H1 (cell line): Measurements from ENCODE around the gene CDC14B. TPM values are rescaled to one million over a fixed set of nuclear protein-coding genes. Genes with fewer than 3 reads are reported as not detected.

ENCODE experiments used
- CTCF ChIA-PET: fragments of 300-600 bp; sonication (Branson Sonifier 250); formaldehyde crosslinking; loops from one replicate; lab custom pipeline; 2021; ENCODE audit not compliant: partially characterized antibody; lab: Charles Lee
- POLR2A ChIA-PET: fragments of 300-600 bp; sonication (Branson Sonifier 250); formaldehyde crosslinking; loops from one replicate; lab custom pipeline; 2021; ENCODE audit warnings: inconsistent platforms; ENCODE audit not compliant: partially characterized antibody; lab: Charles Lee
- DNase-seq, 2 experiments: peaks; one replicate each; pipeline versions ENCODE4 v3.0.0 to v3.0.0-alpha.2; 2010 to 2022; ENCODE audit warnings: low spot score in 2 of 2, low read depth in 1 of 2, mixed read lengths in 1 of 2
- FAIRE-seq: peaks from 2 replicates; lab custom pipeline; 2011; peaks lifted over from hg19 to GRCh38; lab: Jason Lieb, UNC
- H2AFZ ChIP-seq: 2 replicates; pipeline ENCODE4 v1.8.1; 2012; ENCODE audit warnings: low read length, inconsistent platforms
- H2AK5ac ChIP-seq: 2 replicates; pipeline ENCODE4 v1.6.1; 2013; ENCODE audit warnings: low read depth, low read length
- H2BK120ac ChIP-seq: replicated peaks from 2 replicates; pipeline ENCODE3; 2013; ENCODE audit warnings: low read depth, low read length, inconsistent platforms
- H2BK12ac ChIP-seq: 2 replicates; pipeline ENCODE4 v1.6.1; 2013; ENCODE audit warnings: low read depth, low read length
- H2BK15ac ChIP-seq: 2 replicates; pipeline ENCODE4 v1.6.1; 2013; ENCODE audit warnings: low read length
- H2BK20ac ChIP-seq: 2 replicates; pipeline ENCODE4 v1.6.1; 2013; ENCODE audit warnings: low read length
- H2BK5ac ChIP-seq: 2 replicates; pipeline ENCODE4 v1.6.1; 2013; ENCODE audit warnings: low read depth, low read length
- H3K14ac ChIP-seq: 2 replicates; pipeline ENCODE4 v1.6.1; 2013; ENCODE audit warnings: inconsistent platforms; ENCODE audit not compliant: insufficient read length
- H3K18ac ChIP-seq: 2 replicates; pipeline ENCODE4 v1.6.1; 2013; ENCODE audit warnings: low read length; ENCODE audit errors: extremely low read depth
- H3K23ac ChIP-seq: 2 replicates; pipeline ENCODE4 v1.6.1; 2013; ENCODE audit warnings: inconsistent platforms; ENCODE audit not compliant: insufficient read length
- H3K23me2 ChIP-seq: 2 replicates; pipeline ENCODE4 v1.6.1; 2013; ENCODE audit warnings: low read depth, low read length
- H3K27ac ChIP-seq: 2 replicates; pipeline ENCODE4 v1.6.1; 2011; ENCODE audit warnings: low read depth, low read length, inconsistent platforms
- H3K27me3 ChIP-seq, 4 experiments: replicated peaks in 1 of 4; 1 replicate in 1 of 4; 2 replicates in 3 of 4; pipeline versions ENCODE4 v1.6.1 to v1.8.1; 2011 to 2013; ENCODE audit warnings: low read length in 3 of 4, mild to moderate bottlenecking in 3 of 4, inconsistent platforms in 2 of 4, mixed read lengths in 2 of 4, moderate library complexity in 1 of 4; ENCODE audit not compliant: control insufficient read depth in 3 of 4, insufficient read depth in 3 of 4; ENCODE audit errors: extremely low read depth in 1 of 4
- H3K36me3 ChIP-seq, 4 experiments: 2 replicates each; pipeline versions ENCODE4 v1.6.1 to v1.8.1; 2011 to 2013; ENCODE audit warnings: mild to moderate bottlenecking in 4 of 4, low read length in 3 of 4, moderate library complexity in 2 of 4, control low read depth in 1 of 4, inconsistent platforms in 1 of 4; ENCODE audit not compliant: insufficient read depth in 4 of 4, control insufficient read depth in 2 of 4
- H3K4ac ChIP-seq: replicated peaks from 2 replicates; pipeline ENCODE3; 2013; ENCODE audit warnings: low read length, low read depth, mixed read lengths, inconsistent platforms; ENCODE audit not compliant: insufficient read length
- H3K4me1 ChIP-seq, 4 experiments: replicated peaks in 1 of 4; 1 replicate in 1 of 4; 2 replicates in 3 of 4; pipeline versions ENCODE4 v1.6.1 to v1.8.1; 2011 to 2013; ENCODE audit warnings: low read length in 3 of 4, inconsistent platforms in 2 of 4, mixed read lengths in 1 of 4; ENCODE audit not compliant: insufficient read depth in 4 of 4, control insufficient read depth in 3 of 4
- H3K4me2 ChIP-seq, 2 experiments: 2 replicates each; pipeline versions ENCODE4 v1.6.1 to v1.8.1; 2011 to 2013; ENCODE audit warnings: low read depth in 2 of 2, low read length in 2 of 2, control low read depth in 1 of 2, inconsistent platforms in 1 of 2, mild to moderate bottlenecking in 1 of 2; ENCODE audit not compliant: insufficient read depth in 1 of 2
- H3K4me3 ChIP-seq, 4 experiments: fragments of 200-600, 300-600 bp in 1 of 4; sonication (generic), shearing (Covaris generic), sonication (Bioruptor Twin) in 1 of 4; 2 replicates each; pipeline versions ENCODE4 v1.5.1 to v1.8.1; 2011 to 2016; ENCODE audit warnings: low read length in 4 of 4, low read depth in 3 of 4, control low read depth in 2 of 4, inconsistent platforms in 2 of 4, mild to moderate bottlenecking in 2 of 4, mixed read lengths in 1 of 4, moderate library complexity in 1 of 4; ENCODE audit not compliant: insufficient read depth in 2 of 4; ENCODE audit errors: extremely low read depth in 1 of 4
- H3K56ac ChIP-seq: replicated peaks from 2 replicates; pipeline ENCODE3; 2013; ENCODE audit warnings: low read depth, mild to moderate bottlenecking, mixed read lengths, low read length, inconsistent platforms; ENCODE audit not compliant: insufficient read length
- H3K79me1 ChIP-seq: 2 replicates; pipeline ENCODE4 v1.6.1; 2013; ENCODE audit warnings: low read depth, low read length, control low read depth
- H3K79me2 ChIP-seq, 2 experiments: 2 replicates each; pipeline versions ENCODE4 v1.6.1 to v1.8.1; 2012 to 2013; ENCODE audit warnings: low read length in 2 of 2, mild to moderate bottlenecking in 2 of 2, inconsistent platforms in 1 of 2; ENCODE audit not compliant: insufficient read depth in 2 of 2, control insufficient read depth in 1 of 2
- H3K9ac ChIP-seq, 4 experiments: replicated peaks in 1 of 4; 1 replicate in 1 of 4; 2 replicates in 3 of 4; pipeline versions ENCODE4 v1.6.1 to v1.8.1; 2011 to 2013; ENCODE audit warnings: low read depth in 3 of 4, low read length in 3 of 4, control low read depth in 2 of 4, mild to moderate bottlenecking in 2 of 4, moderate library complexity in 2 of 4, inconsistent platforms in 1 of 4; ENCODE audit errors: extremely low read depth in 1 of 4
- H3K9me3 ChIP-seq, 2 experiments: 2 replicates each; pipeline versions ENCODE4 v1.6.1 to v1.8.1; 2012 to 2013; ENCODE audit warnings: mild to moderate bottlenecking in 2 of 2, moderate library complexity in 2 of 2, control low read depth in 1 of 2, inconsistent platforms in 1 of 2, low read depth in 1 of 2, low read length in 1 of 2, mixed read lengths in 1 of 2; ENCODE audit not compliant: insufficient read depth in 2 of 2
- H4K20me1 ChIP-seq, 2 experiments: replicated peaks in 1 of 2; 2 replicates each; pipeline versions ENCODE3 to v1.8.1; 2011 to 2013; ENCODE audit warnings: inconsistent platforms in 2 of 2, low read length in 2 of 2, mild to moderate bottlenecking in 1 of 2; ENCODE audit not compliant: insufficient read depth in 2 of 2, control insufficient read depth in 1 of 2
- H4K5ac ChIP-seq: 2 replicates; pipeline ENCODE4 v1.6.1; 2013; ENCODE audit warnings: low read length, low read depth, mixed read lengths, inconsistent platforms; ENCODE audit not compliant: insufficient read length
- H4K8ac ChIP-seq: 2 replicates; pipeline ENCODE4 v1.8.0; 2013; ENCODE audit warnings: mild to moderate bottlenecking, moderate library complexity, low read length, inconsistent platforms; ENCODE audit not compliant: insufficient read depth; ENCODE audit errors: extremely low read depth
- H4K91ac ChIP-seq: replicated peaks from 2 replicates; pipeline ENCODE3; 2013; ENCODE audit warnings: low read length, mixed read lengths, inconsistent platforms; ENCODE audit not compliant: insufficient read length
- BCL11A ChIP-seq, 2 experiments: IDR thresholded peaks; one replicate each; pipeline ENCODE4 v1.6.1; 2011; ENCODE audit warnings: low read depth in 2 of 2, low read length in 2 of 2, mild to moderate bottlenecking in 2 of 2
- CBX8 ChIP-seq: fragments of 300-800, 300-1000 bp; sonication (generic); IDR thresholded peaks from 2 replicates; pipeline ENCODE4 v1.7.1; 2016; ENCODE audit warnings: low read depth, low read length, borderline replicate concordance
- GABPA ChIP-seq: IDR thresholded peaks from 2 replicates; pipeline ENCODE4 v1.6.1; 2011; ENCODE audit warnings: mild to moderate bottlenecking, low read length, moderate library complexity, borderline replicate concordance; ENCODE audit not compliant: insufficient read depth
- JUN ChIP-seq: IDR thresholded peaks from 2 replicates; pipeline ENCODE4 v1.6.1; 2011; ENCODE audit warnings: low read depth, mild to moderate bottlenecking, improper control_type of control experiment, low read length
- RAD21 ChIP-seq, 2 experiments: IDR thresholded peaks in 1 of 2; conservative IDR thresholded peaks in 1 of 2; 2 replicates each; pipeline ENCODE4 v1.6.1; 2011; ENCODE audit warnings: low read depth in 2 of 2, low read length in 2 of 2, improper control_type of control experiment in 1 of 2, inconsistent platforms in 1 of 2, mild to moderate bottlenecking in 1 of 2, moderate library complexity in 1 of 2
- RFX5 ChIP-seq: IDR thresholded peaks from 2 replicates; pipeline ENCODE4 v1.6.1; 2011; ENCODE audit warnings: low read depth, low read length, improper control_type of control experiment, borderline replicate concordance
- RXRA ChIP-seq: IDR thresholded peaks from 2 replicates; pipeline ENCODE4 v1.6.1; 2011; ENCODE audit warnings: low read depth, mild to moderate bottlenecking, low read length, moderate library complexity; ENCODE audit not compliant: insufficient read depth
- SIX5 ChIP-seq: IDR thresholded peaks from 2 replicates; pipeline ENCODE4 v1.6.1; 2011; ENCODE audit warnings: mild to moderate bottlenecking, low read depth, low read length
- TBP ChIP-seq: IDR thresholded peaks from 2 replicates; pipeline ENCODE4 v1.6.1; 2011; ENCODE audit warnings: low read depth, low read length, improper control_type of control experiment
- TEAD4 ChIP-seq: IDR thresholded peaks from 2 replicates; pipeline ENCODE4 v1.6.1; 2012; ENCODE audit warnings: low read depth, low read length, inconsistent platforms, mixed read lengths
- ZNF274 ChIP-seq: IDR thresholded peaks from 2 replicates; pipeline ENCODE4 v1.7.0; 2012; ENCODE audit warnings: low read length, borderline replicate concordance; ENCODE audit errors: extremely low read depth
- WGBS, 2 experiments: shearing (Covaris generic) in 1 of 2; methylation state at CpG; one replicate each; pipeline versions ENCODE4 v1.1.6 to v1.1.7; 2013 to 2015; ENCODE audit warnings: low lambda C conversion rate in 2 of 2, mixed read lengths in 2 of 2, inconsistent platforms in 1 of 2, low coverage in 1 of 2, missing lambda C conversion rate in 1 of 2; ENCODE audit not compliant: insufficient replicate concordance in 2 of 2, insufficient coverage in 1 of 2, insufficient read length in 1 of 2; ENCODE audit errors: extremely low coverage in 1 of 2, missing lambda C conversion rate in 1 of 2; 5-methylcytosine and 5-hydroxymethylcytosine counted together
- polyA plus RNA-seq, 7 experiments: library from polyadenylated mRNA; depleted of rRNA in 3 of 7; stranded (reverse) in 5 of 7; unstranded in 2 of 7; fragments of >200 nt in 5 of 7; fragments of 200-250 nt in 2 of 7; gene quantifications; 1 replicate in 5 of 7; 2 replicates in 1 of 7; 4 replicates in 1 of 7; pipeline versions ENCODE4 v1.2.1 to v1.2.3, GENCODE V29; 2011 to 2013; ENCODE audit warnings: missing spikeins in 2 of 7, mixed read lengths in 2 of 7
- total RNA-seq: library from RNA; stranded (reverse); fragmentation: NEBNext Ultra II Directional; extraction: Animal tissue kit (Norgen Biotek cat#: 25700); gene quantifications from 2 replicates; pipeline ENCODE4 v1.2.1, GENCODE V29; 2021
- TF ChIP-seq, protein P1 (sequence below): IDR thresholded peaks from 2 replicates; pipeline ENCODE4 v1.6.1; 2012; ENCODE audit warnings: inconsistent platforms

The CDC14B gene
- total and polyA plus RNA-seq, 2 of the 8 experiments (the other 6 are each of a cell fraction or from before 2014, with no cell fraction given) = 17.2 to 44.6 TPM

DNA sequence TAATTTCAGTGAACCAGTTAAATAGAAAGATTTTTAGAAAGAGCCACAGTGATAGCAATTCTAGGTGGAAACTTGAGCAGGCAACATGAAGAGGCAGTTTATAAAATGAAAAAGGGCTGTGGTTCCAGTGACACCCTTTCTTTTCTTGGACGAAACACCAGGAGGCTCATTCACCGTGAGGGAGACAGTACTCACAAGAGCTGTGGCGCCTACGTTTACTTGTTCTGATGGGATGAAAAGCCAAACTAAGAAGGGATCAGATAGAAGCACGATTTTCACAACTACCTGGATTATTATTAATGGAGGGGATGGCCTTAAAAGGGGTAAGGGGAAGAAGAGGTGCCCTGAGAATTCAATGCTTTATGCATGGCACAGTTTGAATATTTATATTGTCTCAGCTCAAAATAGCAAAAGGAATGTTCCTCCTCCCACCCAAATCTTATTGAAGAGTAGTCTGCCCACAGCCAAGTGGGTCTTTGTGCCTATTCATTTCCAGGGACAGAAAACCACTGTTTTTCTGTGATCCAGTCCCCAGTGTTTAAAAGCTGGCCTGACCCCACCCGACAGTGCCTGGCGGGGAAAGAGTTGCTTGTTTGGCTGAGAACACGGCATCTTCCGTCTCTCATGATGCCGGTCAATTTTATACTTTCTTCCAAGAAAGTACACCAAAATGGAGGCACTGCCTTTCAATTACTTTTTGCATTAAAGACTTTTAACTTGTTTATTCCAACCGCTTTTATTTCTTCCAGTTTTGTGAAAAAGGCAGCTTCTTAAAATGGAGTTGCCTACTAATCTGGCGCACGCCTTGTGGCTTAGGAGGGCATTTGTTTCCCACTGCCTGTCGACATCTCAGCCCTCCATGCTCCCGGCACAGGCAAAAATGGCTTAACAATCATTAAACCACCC lies 117.8 kb downstream of the CDC14B start:
- H4K8ac ChIP-seq = no peak overlapping the region
- 91% methylated on average over 15 of the region's 15 CpGs; no CpG with 5 or more reads in 1 of the 2 experiments for WGBS, 2 experiments
- no peaks in the 10 kb centered on the region for H3K79me2 ChIP-seq
- no peaks in the 10 kb centered on the region for H3K27me3 ChIP-seq
- H3K56ac ChIP-seq = no peak overlapping the region
- ChIA-PET CTCF (interaction anchor here (0.7 to 1.2 kb wide), 2 partner anchors 9 to 16 kb away, joined by 3 to 4 read pairs; no protein-coding TSS in a partner anchor), POLR2A (no interaction called here)
- FAIRE-seq (no peak), DNase-seq (no peak)
- H3K23ac ChIP-seq = no peak overlapping the region
- H3K4me2 ChIP-seq = no peak overlapping the region
- H3K9ac ChIP-seq = no peak overlapping the region
- H3K18ac ChIP-seq = no peak overlapping the region
- no peak overlapping the region for H4K5ac ChIP-seq
- H2BK120ac ChIP-seq = no peak overlapping the region
- H4K20me1 ChIP-seq = no peaks in the 10 kb centered on the region
- H3K4ac ChIP-seq = no peak overlapping the region
- no peak overlapping the region for H2BK20ac ChIP-seq
- no peak overlapping the region for H3K27ac ChIP-seq
- H2AK5ac ChIP-seq = no peak overlapping the region
- no peak overlapping the region for H3K4me3 ChIP-seq
- H2AFZ ChIP-seq = no peak overlapping the region
- no peak overlapping the region; the same call in 1 of the 2 replicates for H2BK12ac ChIP-seq
- no peaks in the 10 kb centered on the region for H3K23me2 ChIP-seq
- H3K9me3 ChIP-seq = no peaks in the 10 kb centered on the region
- H2BK5ac ChIP-seq = no peak overlapping the region
- no peaks in the 10 kb centered on the region for H3K36me3 ChIP-seq
- no peak overlapping the region for H2BK15ac ChIP-seq
- H3K79me1 ChIP-seq = no peaks in the 10 kb centered on the region; the same call in 1 of the 2 replicates
- no peak overlapping the region for H4K91ac ChIP-seq
- no peak overlapping the region for H3K14ac ChIP-seq
- peaks cover 0 to 10% (median 1%) of the 10 kb centered on the region in 4 experiments; a peak in 4 of 7 replicates for H3K4me1 ChIP-seq
- no peak for TF ChIP-seq TEAD4
- TF ChIP-seq RFX5 = no peak
- no peak for TF ChIP-seq CBX8
- no peak for TF ChIP-seq RXRA
- TF ChIP-seq JUN = no peak
- TF ChIP-seq, protein P1, sequence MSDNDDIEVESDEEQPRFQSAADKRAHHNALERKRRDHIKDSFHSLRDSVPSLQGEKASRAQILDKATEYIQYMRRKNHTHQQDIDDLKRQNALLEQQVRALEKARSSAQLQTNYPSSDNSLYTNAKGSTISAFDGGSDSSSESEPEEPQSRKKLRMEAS = no peak
- TF ChIP-seq ZNF274 = no peak
- no peak for TF ChIP-seq RAD21 (IDR thresholded peaks at IDR 0.05 in 1 of 2, conservative IDR thresholded peaks at IDR 0.05 in 1 of 2; ENCODE audit: low read depth in 2 of 2, low read length in 2 of 2)
- TF ChIP-seq SIX5 = no peak
- TF ChIP-seq TBP = no peak
- no peak for TF ChIP-seq BCL11A (IDR thresholded peaks at IDR 0.05; ENCODE audit: low read depth in 2 of 2, low read length in 2 of 2)
- TF ChIP-seq GABPA = no peak
